Thymus (tissue), 11 donors: ENCODE results near the gene LYL1. TPM values are rescaled to one million over a fixed set of nuclear protein-coding genes. Genes with fewer than 3 reads are reported as not detected.

Source experiments
- DNase-seq, 9 donors: peaks; one replicate each; pipeline ENCODE4 v3.0.0-alpha.2; 2013; ENCODE audit warnings: low spot score in 9 of 9, low read depth in 6 of 9, missing footprints in 1 of 9
- H3K27ac ChIP-seq, 2 donors: one replicate each; pipeline ENCODE4 v1.5.1; 2013; ENCODE audit warnings: control low read depth in 1 of 2, low read depth in 1 of 2, low read length in 1 of 2, mild to moderate bottlenecking in 1 of 2, moderate library complexity in 1 of 2
- H3K27me3 ChIP-seq, 2 donors: one replicate each; pipeline ENCODE4 v1.5.1; 2013; ENCODE audit warnings: low read length in 1 of 2; ENCODE audit not compliant: control insufficient read depth in 2 of 2, insufficient read depth in 1 of 2
- H3K36me3 ChIP-seq, 2 donors: one replicate each; pipeline ENCODE4 v1.5.1; 2013; ENCODE audit warnings: low read length in 1 of 2, mild to moderate bottlenecking in 1 of 2, moderate library complexity in 1 of 2; ENCODE audit not compliant: control insufficient read depth in 2 of 2, insufficient read depth in 2 of 2
- H3K4me1 ChIP-seq, 2 donors: one replicate each; pipeline ENCODE4 v1.5.1; 2013; ENCODE audit warnings: low read length in 2 of 2; ENCODE audit not compliant: control insufficient read depth in 2 of 2, insufficient read depth in 2 of 2
- H3K4me3 ChIP-seq, 2 donors: one replicate each; pipeline ENCODE4 v1.5.1; 2013; ENCODE audit warnings: low read length in 2 of 2, control low read depth in 1 of 2, mild to moderate bottlenecking in 1 of 2
- H3K9me3 ChIP-seq, 2 donors: one replicate each; pipeline ENCODE4 v1.5.1; 2013; ENCODE audit warnings: low read length in 1 of 2, mild to moderate bottlenecking in 1 of 2; ENCODE audit not compliant: control insufficient read depth in 2 of 2, insufficient read depth in 1 of 2
- WGBS: extraction: QIAGEN DNeasy Blood & Tissue Kit; methylation state at CpG from one replicate; pipeline ENCODE4 v1.1.7; 2013; 5-methylcytosine and 5-hydroxymethylcytosine counted together
- polyA plus RNA-seq: library from polyadenylated mRNA; stranded (reverse); fragments of 200-250 nt; gene quantifications from one replicate; pipeline ENCODE4 v1.2.3, GENCODE V29; 2013
- total RNA-seq: library from RNA; stranded (reverse); fragments of 120-200 nt; gene quantifications from one replicate; pipeline ENCODE4 v1.2.4, GENCODE V29; 2013
- donor health status: healthy.

The LYL1 gene
- total and polyA plus RNA-seq, 2 donors, result 8.3 to 14.0 TPM

DNA sequence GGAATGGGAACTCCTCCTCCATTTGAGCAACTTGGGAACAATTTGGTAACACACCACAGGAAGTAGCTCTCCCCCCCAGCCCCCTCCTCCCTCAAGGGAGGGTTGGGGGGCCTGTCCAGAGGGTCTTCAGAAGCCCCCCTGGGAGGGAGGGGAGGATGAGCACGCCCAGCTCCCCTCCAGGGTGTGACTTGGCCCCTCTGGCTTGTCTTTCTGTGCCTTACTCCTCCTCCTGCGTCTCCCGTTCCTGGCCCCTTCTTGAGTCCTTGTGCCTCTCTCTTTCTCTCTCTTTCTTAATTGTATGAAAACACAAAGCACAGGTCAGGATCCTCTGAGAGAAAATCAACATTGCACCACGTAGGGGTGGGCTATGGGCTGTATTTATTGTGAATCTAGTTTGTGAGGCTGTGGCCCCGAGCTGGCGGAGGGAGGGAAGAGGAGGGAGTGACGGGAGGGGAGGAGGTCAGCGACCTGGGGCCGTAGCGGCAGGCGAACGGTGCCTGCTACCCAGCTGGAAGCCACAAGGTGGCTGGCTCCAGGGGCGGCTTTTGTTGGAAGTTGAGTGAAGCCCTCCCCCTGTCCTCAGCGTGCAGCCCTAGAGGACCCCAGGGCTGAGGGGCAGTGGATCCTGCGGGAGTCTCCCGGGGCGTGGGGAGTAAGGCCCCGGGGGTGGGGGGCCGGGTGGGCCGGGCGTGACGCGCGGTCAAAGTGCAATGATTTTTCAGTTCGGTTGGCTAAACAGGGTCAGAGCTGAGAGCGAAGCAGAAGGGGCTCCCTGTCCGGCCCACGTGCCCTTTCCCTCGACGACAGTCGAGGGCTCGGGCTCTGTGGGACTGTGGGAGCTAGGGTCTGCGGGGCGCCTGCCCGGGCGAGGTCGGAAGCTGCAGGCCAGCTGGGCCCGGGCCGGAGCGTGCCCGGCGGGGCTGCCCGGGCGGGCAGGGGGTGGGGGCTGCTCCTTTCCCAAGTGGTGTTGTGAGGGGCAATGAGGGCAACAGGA lies 6.4 kb downstream of the LYL1 start:
- Histone ChIP-seq H3K36me3 (no peaks in the 10 kb centered on the region), H3K9me3 (peaks cover 0 to 8% of the 10 kb centered on the region in 2 donors), H3K27me3 (peaks cover 41 to 95% of the 10 kb centered on the region in 2 donors), H3K27ac (no peak overlapping the region), H3K4me3 (peak overlapping the region; percentile 16 to 24), H3K4me1 (peaks cover 21 to 76% of the 10 kb centered on the region in 2 donors)
- WGBS, result 7% methylated on average over 44 of the region's 44 CpGs
- no peak for DNase-seq

DNA sequence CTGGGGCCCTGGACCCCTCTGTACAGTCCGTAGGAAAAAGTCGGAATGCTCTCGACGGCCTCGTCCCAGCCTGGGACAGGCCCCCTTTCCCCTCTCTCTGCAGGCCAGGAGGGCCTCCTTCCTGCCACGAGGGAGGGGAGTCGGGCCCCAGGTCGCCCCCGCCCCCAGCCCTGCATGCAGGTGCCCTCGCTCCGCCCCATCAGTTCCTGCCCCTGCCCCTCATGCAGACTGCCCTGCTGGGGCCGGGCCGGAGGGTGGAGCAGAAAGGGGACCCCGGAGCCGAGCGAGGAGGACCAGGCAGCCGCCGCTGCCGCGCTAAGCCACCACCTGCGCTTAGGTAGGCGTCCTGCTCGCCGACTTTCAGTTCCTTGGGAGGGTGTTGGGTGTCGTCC lies 7.3 kb downstream of the LYL1 start:
- H3K9me3 ChIP-seq, result peaks cover 0 to 8% of the 10 kb centered on the region in 2 donors
- H3K4me3 ChIP-seq, result peak overlapping the region; percentile 16 to 24
- WGBS, result 8% methylated on average over 25 of the region's 25 CpGs
- H3K27me3 ChIP-seq, result peaks cover 41 to 95% of the 10 kb centered on the region in 2 donors
- H3K4me1 ChIP-seq, result peaks cover 18 to 71% of the 10 kb centered on the region in 2 donors
- H3K36me3 ChIP-seq, result no peaks in the 10 kb centered on the region
- peak in 1 of 9 donors; percentile 43 for DNase-seq
- H3K27ac ChIP-seq, result no peak overlapping the region

GRCh38 chr19:13094771-13095392 lies 7.8 kb downstream of the LYL1 start:
- peaks cover 15 to 66% of the 10 kb centered on the region in 2 donors for H3K4me1 ChIP-seq

GRCh38 chr19:13094106-13094504 lies 8.6 kb downstream of the LYL1 start:
- 83% methylated on average over 5 of the region's 5 CpGs for WGBS
- peaks cover 0 to 4% of the 10 kb centered on the region in 2 donors for H3K9me3 ChIP-seq
- H3K36me3 ChIP-seq, result no peaks in the 10 kb centered on the region
- no peak overlapping the region for H3K27ac ChIP-seq
- DNase-seq, result no peak
- peaks cover 39 to 97% of the 10 kb centered on the region in 2 donors for H3K27me3 ChIP-seq
- H3K4me1 ChIP-seq, result peaks cover 12 to 61% of the 10 kb centered on the region in 2 donors
- no peak overlapping the region for H3K4me3 ChIP-seq

More at GRCh38 chr19:13094771-13095392, 7.8 kb downstream of the LYL1 start:
- Histone ChIP-seq H3K9me3 (peaks cover 0 to 8% of the 10 kb centered on the region in 2 donors), H3K27ac (no peak overlapping the region), H3K36me3 (no peaks in the 10 kb centered on the region), H3K4me3 (no peak overlapping the region), H3K27me3 (peaks cover 41 to 95% of the 10 kb centered on the region in 2 donors)
- 29% methylated on average over 16 of the region's 16 CpGs for WGBS
- DNase-seq, result no peak

DNA sequence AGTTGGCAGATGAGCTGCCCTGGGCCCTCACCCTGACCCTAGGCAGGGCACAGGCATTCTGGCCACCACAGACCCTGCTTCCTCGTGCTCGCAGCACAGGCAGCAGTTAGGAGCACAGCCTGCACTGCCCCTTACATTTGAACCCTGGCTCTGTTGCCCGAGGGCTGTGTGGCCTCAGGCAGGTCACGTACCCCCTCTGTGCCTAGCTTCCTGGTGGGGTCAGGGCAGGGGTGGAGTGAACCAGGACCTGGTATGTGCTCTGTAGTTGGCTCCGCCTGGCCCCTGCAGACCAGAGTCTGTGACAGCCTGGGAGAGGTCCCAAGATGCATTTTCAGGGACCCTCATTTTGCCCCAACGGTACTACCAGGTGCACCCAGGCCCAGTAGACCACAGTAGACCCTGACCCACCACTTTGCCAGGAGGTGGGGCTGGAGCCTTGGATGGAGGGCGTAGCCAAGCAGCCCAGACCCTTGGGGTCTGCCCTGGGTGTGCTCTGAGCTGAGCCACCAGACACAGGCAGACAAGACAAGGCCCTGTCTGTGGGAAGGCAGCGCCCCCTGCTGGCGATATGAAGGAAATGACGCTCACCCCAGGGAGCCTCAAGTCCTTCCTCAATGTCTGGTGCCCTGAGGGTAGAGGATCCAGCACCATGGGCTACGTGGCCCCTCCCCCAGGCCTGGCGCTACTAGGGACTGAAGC lies 9.1 kb downstream of the LYL1 start:
- Histone ChIP-seq H3K27me3 (peaks cover 34 to 92% of the 10 kb centered on the region in 2 donors), H3K9me3 (peaks cover 0 to 4% of the 10 kb centered on the region in 2 donors), H3K27ac (no peak overlapping the region), H3K4me1 (peaks cover 8 to 55% of the 10 kb centered on the region in 2 donors), H3K4me3 (no peak overlapping the region), H3K36me3 (no peaks in the 10 kb centered on the region)
- WGBS, result 51% methylated on average over 12 of the region's 12 CpGs
- peak in 6 of 9 donors; percentile 62 to 89 (median 78) for DNase-seq

- no peak overlapping the region for H3K27ac ChIP-seq
- 93% methylated on average over 14 of the region's 14 CpGs for WGBS
- peaks cover 30 to 90% of the 10 kb centered on the region in 2 donors for H3K27me3 ChIP-seq
- no peak overlapping the region for H3K4me3 ChIP-seq
- H3K36me3 ChIP-seq, result no peaks in the 10 kb centered on the region
- H3K9me3 ChIP-seq, result peaks cover 0 to 4% of the 10 kb centered on the region in 2 donors
- H3K4me1 ChIP-seq, result peaks cover 5 to 48% of the 10 kb centered on the region in 2 donors
- no peak for DNase-seq
Measured at GRCh38 chr19:13092606-13093235, 9.9 kb downstream of the LYL1 start.

DNA sequence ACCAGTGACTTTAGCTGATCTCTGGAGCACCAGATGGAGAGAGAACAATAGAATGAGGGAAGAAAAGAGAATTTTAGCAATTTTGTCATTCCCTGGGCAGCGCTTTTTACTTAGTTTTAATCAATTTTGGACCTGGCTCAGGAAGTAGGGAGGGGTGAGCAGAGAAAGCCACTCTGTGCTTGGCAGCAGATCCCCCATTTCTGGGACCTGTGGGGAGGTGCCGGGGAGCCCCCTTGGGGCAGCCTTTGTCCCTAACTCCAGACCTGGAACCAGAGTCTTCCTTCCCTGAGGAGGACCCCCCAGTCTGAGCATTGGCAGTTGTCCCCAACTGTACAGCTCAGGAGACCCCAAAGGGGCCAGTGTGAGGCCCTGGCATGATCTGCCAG lies 10.5 kb downstream of the LYL1 start:
- WGBS, result 99% methylated on average over 2 of the region's 2 CpGs
- H3K4me1 ChIP-seq, result peaks cover 5 to 45% of the 10 kb centered on the region in 2 donors
- no peak for DNase-seq
- no peak overlapping the region for H3K27ac ChIP-seq
- no peaks in the 10 kb centered on the region for H3K36me3 ChIP-seq
- H3K27me3 ChIP-seq, result peaks cover 25 to 88% of the 10 kb centered on the region in 2 donors
- H3K4me3 ChIP-seq, result no peak overlapping the region
- peaks cover 0 to 4% of the 10 kb centered on the region in 2 donors for H3K9me3 ChIP-seq

DNA sequence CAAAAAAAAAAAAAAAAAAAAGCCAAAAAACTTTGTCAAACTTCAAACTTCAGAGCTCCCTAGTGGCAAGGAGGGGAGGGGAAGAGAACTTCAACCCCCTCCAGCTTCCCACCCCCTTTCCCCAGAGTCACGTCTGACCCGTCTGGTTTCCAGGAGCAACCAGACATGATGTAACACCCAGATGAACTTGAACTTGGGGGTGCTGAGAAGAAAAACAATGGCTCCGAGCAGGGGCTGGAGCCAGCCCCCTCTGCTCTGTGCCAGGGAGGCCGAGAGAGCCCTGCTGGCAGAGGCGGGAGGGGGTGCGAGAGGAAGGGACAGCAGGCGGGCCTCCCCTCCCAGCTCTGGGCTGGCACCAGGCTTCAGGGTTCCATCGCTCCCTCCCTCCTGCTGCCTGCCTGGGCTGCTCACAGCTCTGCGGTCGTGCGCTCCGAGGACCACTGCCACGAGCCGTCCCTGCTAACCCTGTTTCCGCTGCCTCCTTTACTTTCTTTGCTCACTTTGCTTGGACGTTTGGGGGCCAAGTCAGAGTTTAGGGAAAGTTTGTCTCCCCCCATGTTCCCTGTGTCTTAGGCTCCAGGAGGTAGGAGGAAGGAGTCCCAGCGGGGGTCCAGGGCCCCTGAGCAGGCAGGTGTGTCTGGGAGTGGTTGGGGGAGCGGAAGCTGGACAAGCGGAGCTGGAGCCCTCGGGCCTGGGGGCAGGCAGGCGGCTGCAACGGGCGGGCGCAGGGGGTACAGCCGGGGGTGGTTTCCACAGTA lies 11.1 kb downstream of the LYL1 start:
- no peak overlapping the region for H3K27ac ChIP-seq
- H3K36me3 ChIP-seq, result no peaks in the 10 kb centered on the region
- WGBS, result 82% methylated on average over 25 of the region's 25 CpGs
- H3K4me3 ChIP-seq, result no peak overlapping the region
- no peak for DNase-seq
- H3K9me3 ChIP-seq, result peaks cover 0 to 4% of the 10 kb centered on the region in 2 donors
- H3K27me3 ChIP-seq, result peaks cover 21 to 88% of the 10 kb centered on the region in 2 donors
- H3K4me1 ChIP-seq, result peaks cover 5 to 45% of the 10 kb centered on the region in 2 donors
